HFFc6 (cell line): ENCODE results near the gene GPC6. TPM values are rescaled to one million over a fixed set of nuclear protein-coding genes. Genes with fewer than 3 reads are reported as not detected.
A peak's percentile ranks its signal among the peaks of the same experiment; 100 is the strongest.

Source experiments
- DNase-seq: peaks from one replicate; pipeline ENCODE4 v3.0.0-alpha.2; 2018
- H3K27ac Mint-ChIP-seq: 2 replicates; pipeline ENCODE4 v1.8.0; 2020; ENCODE audit warnings: mild to moderate bottlenecking, mixed read lengths
- H3K27me3 Mint-ChIP-seq: 2 replicates; pipeline ENCODE4 v1.8.0; 2021; ENCODE audit warnings: mild to moderate bottlenecking, moderate library complexity, mixed read lengths; ENCODE audit not compliant: insufficient read depth
- H3K36me3 Mint-ChIP-seq: 2 replicates; pipeline ENCODE4 v1.8.0; 2021; ENCODE audit warnings: low read depth, mixed read lengths
- H3K4me1 Mint-ChIP-seq: 2 replicates; pipeline ENCODE4 v1.8.0; 2020; ENCODE audit warnings: low read depth, mixed read lengths
- H3K4me3 Mint-ChIP-seq: 2 replicates; pipeline ENCODE4 v1.8.0; 2020; ENCODE audit warnings: mild to moderate bottlenecking, moderate library complexity, mixed read lengths
- H3K9me3 Mint-ChIP-seq: 2 replicates; pipeline ENCODE4 v1.8.0; 2020; ENCODE audit warnings: mild to moderate bottlenecking, mixed read lengths
- total RNA-seq, 6 experiments: library from RNA; stranded (reverse); fragmentation: NEBNext Ultra II Directional; extraction: Animal tissue kit (Norgen Biotek cat#: 25700); gene quantifications; 2 replicates in 1 of 6; 3 replicates in 5 of 6; pipeline ENCODE4 v1.2.3, GENCODE V29; 2021
- TF ChIP-seq, protein P1 (sequence below): fragments of 200-600 bp; sonication (generic); IDR thresholded peaks from 2 replicates; pipeline ENCODE4 v1.5.0; 2021; ENCODE audit warnings: antibody characterized with exemption, mild to moderate bottlenecking

GPC6 gene
- total RNA-seq, 6 experiments from 2014 or later = 3.0 to 5.3 (median 4.4) TPM

- Mint-ChIP-seq H3K27ac (no peak overlapping the region), H3K27me3 (no peaks in the 10 kb centered on the region), H3K4me3 (no peak overlapping the region), H3K4me1 (peaks cover 5% of the 10 kb centered on the region; the same call in 1 of the 2 replicates), H3K36me3 (no peaks in the 10 kb centered on the region), H3K9me3 (no peaks in the 10 kb centered on the region)
- TF ChIP-seq, protein P1, sequence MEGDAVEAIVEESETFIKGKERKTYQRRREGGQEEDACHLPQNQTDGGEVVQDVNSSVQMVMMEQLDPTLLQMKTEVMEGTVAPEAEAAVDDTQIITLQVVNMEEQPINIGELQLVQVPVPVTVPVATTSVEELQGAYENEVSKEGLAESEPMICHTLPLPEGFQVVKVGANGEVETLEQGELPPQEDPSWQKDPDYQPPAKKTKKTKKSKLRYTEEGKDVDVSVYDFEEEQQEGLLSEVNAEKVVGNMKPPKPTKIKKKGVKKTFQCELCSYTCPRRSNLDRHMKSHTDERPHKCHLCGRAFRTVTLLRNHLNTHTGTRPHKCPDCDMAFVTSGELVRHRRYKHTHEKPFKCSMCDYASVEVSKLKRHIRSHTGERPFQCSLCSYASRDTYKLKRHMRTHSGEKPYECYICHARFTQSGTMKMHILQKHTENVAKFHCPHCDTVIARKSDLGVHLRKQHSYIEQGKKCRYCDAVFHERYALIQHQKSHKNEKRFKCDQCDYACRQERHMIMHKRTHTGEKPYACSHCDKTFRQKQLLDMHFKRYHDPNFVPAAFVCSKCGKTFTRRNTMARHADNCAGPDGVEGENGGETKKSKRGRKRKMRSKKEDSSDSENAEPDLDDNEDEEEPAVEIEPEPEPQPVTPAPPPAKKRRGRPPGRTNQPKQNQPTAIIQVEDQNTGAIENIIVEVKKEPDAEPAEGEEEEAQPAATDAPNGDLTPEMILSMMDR = no peak
- no peak for DNase-seq
These were observed 303.4 kb downstream of the GPC6 start for GRCh38 chr13:93529961-93530360.

DNA sequence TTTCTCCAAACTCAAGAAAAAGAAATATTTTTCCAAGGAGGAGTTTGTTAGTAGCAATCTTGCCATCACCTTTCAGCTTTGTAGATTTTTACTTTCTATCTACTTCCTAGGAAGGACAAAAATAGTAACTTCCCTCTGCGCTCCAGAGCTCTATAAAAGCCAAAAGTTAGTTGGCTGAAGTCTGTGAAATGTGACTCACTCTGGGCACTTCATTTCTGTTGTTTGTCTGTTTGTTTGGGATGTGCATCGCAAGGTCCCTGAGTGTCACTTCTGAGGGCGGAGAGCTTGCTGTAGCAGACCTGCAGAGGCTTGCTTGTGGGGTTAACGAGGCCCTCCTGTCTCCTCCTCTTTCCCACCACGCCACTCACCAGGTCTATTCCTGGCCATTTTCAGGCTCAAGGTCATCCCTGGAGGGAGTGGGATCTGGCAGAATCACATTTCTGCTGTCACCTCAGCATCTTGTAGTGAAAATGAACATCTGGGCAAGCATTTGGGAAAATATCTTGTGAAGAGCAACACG is 307.6 kb downstream of the GPC6 start:
- no peak for DNase-seq
- TF ChIP-seq, protein P1 = no peak
- Mint-ChIP-seq H3K4me3 (no peak overlapping the region), H3K4me1 (peaks cover 11% of the 10 kb centered on the region; the same call in 1 of the 2 replicates), H3K27me3 (no peaks in the 10 kb centered on the region), H3K9me3 (no peaks in the 10 kb centered on the region; the same call in 1 of the 2 replicates), H3K27ac (no peak overlapping the region), H3K36me3 (no peaks in the 10 kb centered on the region)

- no peak overlapping the region for H3K27ac Mint-ChIP-seq
- peaks cover 11% of the 10 kb centered on the region; the same call in 1 of the 2 replicates for H3K4me1 Mint-ChIP-seq
- H3K4me3 Mint-ChIP-seq = no peak overlapping the region
- TF ChIP-seq, protein P1 = no peak
- no peaks in the 10 kb centered on the region for H3K36me3 Mint-ChIP-seq
- DNase-seq = peak; percentile 2
- no peaks in the 10 kb centered on the region; the same call in 1 of the 2 replicates for H3K9me3 Mint-ChIP-seq
- no peaks in the 10 kb centered on the region for H3K27me3 Mint-ChIP-seq
These were observed 308.6 kb downstream of the GPC6 start for GRCh38 chr13:93535251-93535650.

DNA sequence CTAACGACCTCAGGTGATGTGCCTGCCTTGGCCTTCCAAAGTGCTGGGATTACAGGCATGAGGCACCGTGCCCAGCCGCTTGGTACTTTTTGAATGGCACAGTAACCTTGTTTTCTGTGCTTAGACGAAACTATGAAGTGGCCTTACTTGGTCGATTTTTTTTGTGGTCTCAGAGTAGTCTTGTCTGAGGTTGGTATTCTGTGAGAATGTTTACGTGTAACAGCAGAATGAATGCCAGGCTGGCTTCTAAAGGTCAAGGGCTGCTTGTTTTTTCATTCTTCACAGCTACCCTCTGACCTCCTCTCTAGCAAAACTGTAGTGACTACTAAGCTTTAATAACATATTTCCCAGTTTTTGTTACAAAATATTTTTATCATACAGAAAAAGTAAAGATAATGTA is 313.3 kb downstream of the GPC6 start:
- DNase-seq = no peak
- no peaks in the 10 kb centered on the region for H3K36me3 Mint-ChIP-seq
- no peak overlapping the region for H3K4me3 Mint-ChIP-seq
- no peak overlapping the region for H3K27ac Mint-ChIP-seq
- H3K27me3 Mint-ChIP-seq = no peaks in the 10 kb centered on the region
- 0 out of 2 replicates have a peak, but pooled peaks cover 5% of the 10 kb centered on the region for H3K4me1 Mint-ChIP-seq
- TF ChIP-seq, protein P1 = no peak
- H3K9me3 Mint-ChIP-seq = no peaks in the 10 kb centered on the region; the same call in 1 of the 2 replicates

GRCh38 chr13:93547886-93548285 is 321.3 kb downstream of the GPC6 start:
- no peak overlapping the region for H3K4me3 Mint-ChIP-seq
- no peak overlapping the region for H3K27ac Mint-ChIP-seq
- TF ChIP-seq, protein P1 = no peak
- H3K36me3 Mint-ChIP-seq = no peaks in the 10 kb centered on the region
- no peaks in the 10 kb centered on the region for H3K27me3 Mint-ChIP-seq
- H3K4me1 Mint-ChIP-seq = peaks cover 6% of the 10 kb centered on the region; the same call in 1 of the 2 replicates
- H3K9me3 Mint-ChIP-seq = no peaks in the 10 kb centered on the region
- DNase-seq = no peak
